Epithelial cell of proximal tubule (primary cell): Measurements from ENCODE around the gene CLCNKA. TPM values are rescaled to one million over a fixed set of nuclear protein-coding genes. Genes with fewer than 3 reads are reported as not detected.

Experiments used
- DNase-seq: peaks from one replicate; pipeline ENCODE4 v3.0.0-alpha.2; 2011; ENCODE audit warnings: low read depth
- H3K4me3 ChIP-seq: 2 replicates; pipeline ENCODE4 v1.5.1; 2011; ENCODE audit warnings: low read depth, mild to moderate bottlenecking, low read length
- total RNA-seq: library from RNA; depleted of rRNA; stranded (reverse); fragments of >200 nt; gene quantifications from 2 replicates; pipeline ENCODE4 v1.2.3, GENCODE V29; 2015
- TF ChIP-seq, protein P1 (sequence below): conservative IDR thresholded peaks from 2 replicates; pipeline ENCODE4 v1.5.1; 2012; ENCODE audit warnings: low read depth, mild to moderate bottlenecking, low read length

The CLCNKA gene
- total RNA-seq, 1 donor from 2014 or later, result not detected

DNA sequence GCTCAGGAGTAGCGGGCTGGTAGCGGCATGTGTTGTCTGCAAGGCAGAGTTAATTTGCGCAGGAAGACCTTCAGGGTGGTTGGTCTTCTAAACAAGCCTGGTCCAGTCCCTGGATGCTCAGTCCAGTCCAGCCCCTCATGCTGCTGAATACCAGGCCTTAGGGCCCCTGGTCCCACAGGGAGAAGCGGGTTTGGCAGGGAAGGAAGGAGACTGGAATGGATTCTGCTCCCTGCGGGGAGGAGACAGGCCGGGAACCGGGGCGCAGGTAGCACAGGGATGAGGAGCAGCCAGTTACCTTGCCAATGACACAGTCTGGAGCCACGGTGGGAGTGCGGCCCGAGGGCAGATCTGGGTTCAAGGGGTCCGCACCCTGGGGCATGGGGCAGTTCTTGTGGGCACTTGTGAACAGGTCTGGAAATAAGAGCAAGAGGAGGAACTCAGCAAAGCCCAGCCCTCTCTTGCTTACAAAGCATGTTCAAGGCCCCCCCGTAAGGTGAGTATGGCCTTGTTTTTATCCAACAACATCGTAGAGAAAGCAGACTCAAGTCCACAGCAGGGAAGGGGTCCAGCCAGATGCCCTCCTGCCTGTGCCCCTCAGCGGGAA lies 41.5 kb downstream of the CLCNKA start:
- TF ChIP-seq, protein P1, sequence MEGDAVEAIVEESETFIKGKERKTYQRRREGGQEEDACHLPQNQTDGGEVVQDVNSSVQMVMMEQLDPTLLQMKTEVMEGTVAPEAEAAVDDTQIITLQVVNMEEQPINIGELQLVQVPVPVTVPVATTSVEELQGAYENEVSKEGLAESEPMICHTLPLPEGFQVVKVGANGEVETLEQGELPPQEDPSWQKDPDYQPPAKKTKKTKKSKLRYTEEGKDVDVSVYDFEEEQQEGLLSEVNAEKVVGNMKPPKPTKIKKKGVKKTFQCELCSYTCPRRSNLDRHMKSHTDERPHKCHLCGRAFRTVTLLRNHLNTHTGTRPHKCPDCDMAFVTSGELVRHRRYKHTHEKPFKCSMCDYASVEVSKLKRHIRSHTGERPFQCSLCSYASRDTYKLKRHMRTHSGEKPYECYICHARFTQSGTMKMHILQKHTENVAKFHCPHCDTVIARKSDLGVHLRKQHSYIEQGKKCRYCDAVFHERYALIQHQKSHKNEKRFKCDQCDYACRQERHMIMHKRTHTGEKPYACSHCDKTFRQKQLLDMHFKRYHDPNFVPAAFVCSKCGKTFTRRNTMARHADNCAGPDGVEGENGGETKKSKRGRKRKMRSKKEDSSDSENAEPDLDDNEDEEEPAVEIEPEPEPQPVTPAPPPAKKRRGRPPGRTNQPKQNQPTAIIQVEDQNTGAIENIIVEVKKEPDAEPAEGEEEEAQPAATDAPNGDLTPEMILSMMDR, result no peak
- H3K4me3 ChIP-seq, result no peak overlapping the region
- no peak for DNase-seq

GRCh38 chr1:16063921-16064320 lies 42.1 kb downstream of the CLCNKA start:
- no peak overlapping the region for H3K4me3 ChIP-seq
- DNase-seq, result no peak
- TF ChIP-seq, protein P1, result no peak

DNA sequence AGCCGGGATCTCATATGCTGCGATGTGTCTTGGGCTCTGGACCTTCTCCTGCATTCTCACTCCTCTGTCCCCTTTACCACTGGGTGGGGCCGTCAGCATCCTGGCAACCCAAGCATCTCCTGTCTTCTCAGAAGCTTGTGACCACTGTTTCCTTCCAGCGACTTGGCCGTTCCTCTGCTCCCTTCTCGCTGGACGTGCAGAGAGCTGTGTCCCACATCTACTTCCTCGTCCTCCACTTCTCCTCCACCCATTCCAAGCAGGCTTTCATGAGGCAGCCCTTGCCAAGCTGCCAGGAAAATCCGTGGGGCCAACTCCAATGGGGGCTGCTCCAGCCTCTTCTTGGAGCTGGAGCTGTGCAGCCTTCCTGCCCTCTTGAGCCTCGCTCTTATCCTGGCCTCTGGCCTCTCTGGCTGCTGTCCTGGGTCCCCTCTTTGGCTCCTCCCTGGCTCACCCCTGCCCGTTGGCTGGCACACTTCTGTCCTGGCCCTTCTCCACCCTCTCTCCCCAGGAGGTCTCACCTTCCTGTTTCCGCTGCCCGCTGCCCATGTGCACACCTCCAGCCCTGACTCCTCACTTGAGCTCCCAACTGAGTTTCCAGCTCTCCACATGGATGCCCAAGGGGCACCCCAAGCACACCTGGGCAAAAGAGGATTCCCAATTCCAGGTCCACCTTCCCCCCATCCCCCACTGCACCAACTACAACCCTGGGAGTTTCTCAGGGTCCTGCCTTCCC lies 42.9 kb downstream of the CLCNKA start:
- TF ChIP-seq, protein P1, result no peak
- no peak overlapping the region for H3K4me3 ChIP-seq
- no peak for DNase-seq

GRCh38 chr1:16065269-16065576 lies 43.4 kb downstream of the CLCNKA start:
- H3K4me3 ChIP-seq, result no peak overlapping the region
- TF ChIP-seq, protein P1, result no peak
- no peak for DNase-seq

- DNase-seq, result no peak
- H3K4me3 ChIP-seq, result no peak overlapping the region
- TF ChIP-seq, protein P1, result no peak
Observed at GRCh38 chr1:16066245-16066644, 44.4 kb downstream of the CLCNKA start.

GRCh38 chr1:16067127-16067768 lies 45.4 kb downstream of the CLCNKA start:
- TF ChIP-seq, protein P1, result no peak
- H3K4me3 ChIP-seq, result no peak overlapping the region
- peak; percentile 48 for DNase-seq
